C4-2B (cell line): ENCODE data around the gene PLAAT1.

Experiments used
- H3K27ac ChIP-seq: fragments of 450-650 bp; 2 replicates; pipeline ENCODE4 v1.5.1; 2017
- ZFX ChIP-seq: fragments of 450-650 bp; IDR thresholded peaks from 2 replicates; pipeline ENCODE4 v1.6.1; 2017
- TF ChIP-seq, protein P1 (sequence below): fragments of 450-650 bp; conservative IDR thresholded peaks from 2 replicates; pipeline ENCODE4 v1.5.1; 2017; ENCODE audit warnings: mild to moderate bottlenecking

PLAAT1 gene

DNA sequence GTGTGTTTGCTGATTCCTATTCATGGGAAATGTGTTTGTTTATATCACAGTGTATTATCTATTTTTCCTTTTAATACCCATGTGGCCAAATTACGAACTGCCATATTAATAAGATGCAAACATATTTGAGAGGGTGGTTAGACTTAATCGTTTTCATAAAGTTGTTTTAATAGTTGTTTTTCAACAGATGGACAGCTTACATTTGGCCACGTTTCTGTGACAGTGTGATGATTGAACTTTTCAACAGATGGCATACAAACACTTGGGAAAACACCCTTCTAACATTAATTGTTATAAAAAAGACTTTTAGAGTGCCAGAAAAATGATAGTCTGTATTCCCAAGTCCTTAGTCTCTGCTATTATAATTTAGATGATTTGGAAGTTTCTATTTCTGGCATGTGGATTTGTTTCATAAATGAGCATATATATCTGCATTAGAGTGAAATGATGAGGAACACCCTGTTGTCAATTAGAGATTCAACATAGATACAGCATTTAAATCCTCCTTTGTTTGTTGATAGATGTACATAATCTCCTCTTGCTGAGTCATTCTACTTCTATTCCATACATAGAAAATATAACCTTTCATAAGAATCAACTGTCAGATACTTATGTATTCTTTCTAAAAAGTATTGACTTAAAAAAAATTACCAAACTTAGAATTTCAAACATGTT, 13.1 kb downstream of the PLAAT1 start:
- no peak overlapping the region for H3K27ac ChIP-seq
- TF ChIP-seq, protein P1, sequence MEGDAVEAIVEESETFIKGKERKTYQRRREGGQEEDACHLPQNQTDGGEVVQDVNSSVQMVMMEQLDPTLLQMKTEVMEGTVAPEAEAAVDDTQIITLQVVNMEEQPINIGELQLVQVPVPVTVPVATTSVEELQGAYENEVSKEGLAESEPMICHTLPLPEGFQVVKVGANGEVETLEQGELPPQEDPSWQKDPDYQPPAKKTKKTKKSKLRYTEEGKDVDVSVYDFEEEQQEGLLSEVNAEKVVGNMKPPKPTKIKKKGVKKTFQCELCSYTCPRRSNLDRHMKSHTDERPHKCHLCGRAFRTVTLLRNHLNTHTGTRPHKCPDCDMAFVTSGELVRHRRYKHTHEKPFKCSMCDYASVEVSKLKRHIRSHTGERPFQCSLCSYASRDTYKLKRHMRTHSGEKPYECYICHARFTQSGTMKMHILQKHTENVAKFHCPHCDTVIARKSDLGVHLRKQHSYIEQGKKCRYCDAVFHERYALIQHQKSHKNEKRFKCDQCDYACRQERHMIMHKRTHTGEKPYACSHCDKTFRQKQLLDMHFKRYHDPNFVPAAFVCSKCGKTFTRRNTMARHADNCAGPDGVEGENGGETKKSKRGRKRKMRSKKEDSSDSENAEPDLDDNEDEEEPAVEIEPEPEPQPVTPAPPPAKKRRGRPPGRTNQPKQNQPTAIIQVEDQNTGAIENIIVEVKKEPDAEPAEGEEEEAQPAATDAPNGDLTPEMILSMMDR: no peak; the same call in 1 of the 2 replicates
- no peak for TF ChIP-seq ZFX

DNA sequence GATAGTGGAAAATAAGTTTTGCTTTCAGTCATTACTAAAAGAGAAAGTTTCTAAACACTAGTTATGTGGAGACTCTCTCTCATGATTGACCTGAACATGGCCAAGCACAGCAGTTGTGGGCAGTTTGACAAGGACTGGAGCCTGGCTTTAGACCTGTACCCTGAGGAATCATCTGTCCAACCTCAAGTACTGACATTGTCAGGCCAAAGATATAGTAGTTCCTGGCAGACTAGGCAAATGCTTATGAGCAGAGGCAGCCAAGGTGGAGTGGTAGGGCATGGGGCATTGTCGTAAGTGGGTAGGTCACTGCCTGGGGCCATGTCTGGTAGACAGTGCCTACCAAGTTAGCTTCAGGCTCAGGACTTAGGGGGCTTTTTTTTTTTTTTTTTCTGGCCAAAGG, 20.9 kb downstream of the PLAAT1 start:
- no peak overlapping the region for H3K27ac ChIP-seq
- TF ChIP-seq, protein P1: no peak
- no peak for TF ChIP-seq ZFX

DNA sequence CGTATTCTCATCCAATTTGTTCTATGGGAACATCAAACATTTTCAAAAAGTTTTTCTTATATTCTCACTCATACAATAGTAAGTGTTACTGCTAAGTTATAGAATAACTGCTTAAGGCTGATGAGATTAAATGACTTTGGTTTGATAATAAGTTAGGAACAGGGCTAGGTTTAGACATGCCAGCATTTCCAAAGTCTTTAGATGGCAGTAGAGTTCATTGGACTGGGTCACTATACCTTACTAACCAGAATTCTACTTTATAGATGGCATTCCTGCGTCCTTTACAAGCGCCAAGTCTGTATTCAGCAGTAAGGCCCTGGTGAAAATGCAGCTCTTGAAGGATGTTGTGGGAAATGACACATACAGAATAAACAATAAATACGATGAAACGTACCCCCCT, 21.7 kb downstream of the PLAAT1 start:
- TF ChIP-seq, protein P1: peak; percentile 38
- no peak for TF ChIP-seq ZFX
- H3K27ac ChIP-seq: no peak overlapping the region

DNA sequence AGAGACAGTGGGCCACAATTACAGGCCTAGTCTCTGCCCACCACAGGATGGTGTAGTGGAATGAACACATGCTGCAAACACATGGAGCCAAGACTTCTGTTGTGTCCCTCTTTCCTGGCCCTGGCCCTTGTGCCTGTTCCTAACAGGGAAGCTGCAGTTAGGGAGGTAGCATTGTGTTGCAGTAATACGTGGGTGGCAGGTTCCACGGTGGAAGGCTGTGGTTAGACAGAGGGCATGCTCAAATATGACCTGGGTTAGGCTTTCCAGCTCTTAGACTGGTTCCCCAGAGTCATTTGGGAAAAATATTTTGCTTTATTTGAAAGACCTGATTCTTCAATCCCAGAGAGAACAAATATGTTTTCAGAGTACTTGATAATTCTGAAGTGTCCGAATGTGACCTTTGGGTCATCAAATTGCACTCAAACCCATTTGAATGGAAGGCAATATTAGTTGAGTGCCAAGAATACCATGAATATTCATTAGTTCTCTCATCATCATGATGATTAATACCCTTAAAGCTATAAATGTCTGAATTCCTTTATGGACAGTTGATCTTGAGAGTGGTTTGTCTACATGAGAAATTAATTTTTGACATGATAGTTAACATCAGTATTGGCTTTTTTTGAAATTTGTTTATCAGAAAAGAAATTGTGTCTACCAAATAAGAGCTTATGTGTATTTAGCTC, 28.5 kb downstream of the PLAAT1 start:
- TF ChIP-seq, protein P1: no peak
- no peak for TF ChIP-seq ZFX
- no peak overlapping the region for H3K27ac ChIP-seq

DNA sequence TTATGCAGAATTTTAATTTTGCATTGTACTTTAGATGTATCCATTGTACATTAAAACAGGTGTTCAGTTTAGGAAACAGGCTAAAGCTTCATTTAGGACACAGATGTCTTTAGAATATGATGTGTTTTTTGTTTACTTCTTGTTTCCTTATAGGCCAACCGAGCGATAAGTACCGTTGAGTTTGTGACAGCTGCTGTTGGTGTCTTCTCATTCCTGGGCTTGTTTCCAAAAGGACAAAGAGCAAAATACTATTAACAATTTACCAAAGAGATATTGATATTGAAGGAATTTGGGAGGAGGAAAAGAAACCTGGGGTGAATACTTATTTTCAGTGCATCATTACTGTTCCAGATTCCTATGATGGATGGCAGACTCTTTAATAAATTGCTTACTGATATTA, 29.4 kb downstream of the PLAAT1 start:
- H3K27ac ChIP-seq: no peak overlapping the region
- TF ChIP-seq ZFX: no peak
- TF ChIP-seq, protein P1: no peak

DNA sequence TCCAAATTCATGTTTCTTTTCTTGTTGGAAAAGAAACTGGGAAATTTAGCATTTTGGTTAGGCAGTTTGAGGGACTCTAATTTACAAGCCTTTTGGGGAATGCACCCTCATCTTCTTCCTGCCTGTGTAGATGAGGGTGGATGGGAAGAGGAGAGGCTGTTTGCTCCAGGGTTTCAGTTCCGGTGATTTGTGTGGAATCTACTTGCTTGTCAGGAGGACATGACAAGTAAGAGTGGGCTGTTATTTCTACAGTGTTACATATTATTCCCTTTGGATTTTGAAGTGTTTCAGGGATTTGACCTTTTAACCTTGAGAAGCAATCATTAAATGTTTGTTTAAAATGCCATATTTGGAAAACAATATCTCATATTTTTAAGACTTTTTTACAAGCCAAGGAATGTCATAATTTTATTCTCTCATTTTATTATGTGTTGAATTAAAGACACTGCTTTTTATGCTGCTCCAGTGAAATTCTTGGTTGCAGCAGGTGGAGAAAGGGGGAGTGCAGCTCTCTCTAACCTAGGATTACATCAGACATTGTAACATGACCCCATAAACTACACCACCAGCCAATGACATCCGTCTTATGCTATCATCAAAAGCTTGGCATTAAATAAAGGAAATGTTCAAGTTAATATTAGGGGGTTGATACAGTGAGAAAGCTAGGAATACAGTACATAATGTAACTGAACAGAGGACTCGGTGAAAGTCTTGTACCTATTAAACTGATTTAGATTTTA, 30.2 kb downstream of the PLAAT1 start:
- H3K27ac ChIP-seq: no peak overlapping the region
- TF ChIP-seq, protein P1: no peak
- TF ChIP-seq ZFX: no peak

DNA sequence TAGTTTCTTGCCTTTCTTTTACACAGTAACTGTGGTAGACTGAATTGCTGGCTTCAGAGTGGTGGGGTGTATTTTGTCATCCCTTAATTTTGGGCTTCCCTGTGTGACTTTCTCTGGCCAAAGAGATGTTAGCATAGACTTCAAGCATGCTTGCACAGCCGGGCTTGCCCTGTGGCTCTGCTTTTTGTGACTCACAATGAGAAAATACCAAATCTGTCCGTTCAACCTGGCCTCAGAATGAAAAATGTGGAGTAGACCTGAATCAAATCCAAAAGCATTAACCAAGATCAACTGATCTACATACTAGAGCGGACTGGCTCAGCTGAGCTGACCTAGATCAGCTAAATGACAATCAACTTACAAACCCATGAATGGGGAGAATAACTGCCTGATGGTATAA, 51.4 kb downstream of the PLAAT1 start:
- no peak for TF ChIP-seq ZFX
- TF ChIP-seq, protein P1: no peak
- no peak overlapping the region for H3K27ac ChIP-seq
